Activated CD8-positive, alpha-beta memory T cell treated with anti-CD3 and anti-CD28 coated beads, Interleukin-2, amount 10 ng/mL, durations not matched to agents 7 days and 5 days (primary cell): ENCODE results near the gene CAB39. TPM values are rescaled to one million over a fixed set of nuclear protein-coding genes. Genes with fewer than 3 reads are reported as not detected.

Source experiments
- ATAC-seq: fragments of 150-1000 bp; cut with Tn5 transposase; one replicate; pipeline ENCODE4 v1.10.0; 2021; ENCODE audit warnings: moderate library complexity
- CTCF ChIA-PET: fragments of 350-600 bp; sonication (Branson Sonifier 250); formaldehyde crosslinking; loops from one replicate; lab custom pipeline; 2021; ENCODE audit warnings: antibody characterized with exemption; lab: Charles Lee
- DNase-seq: peaks from one replicate; pipeline ENCODE4 v3.0.0-alpha.2; 2020
- H3K27ac Mint-ChIP-seq: one replicate; pipeline ENCODE4 v1.8.0; 2021; ENCODE audit warnings: mild to moderate bottlenecking, mixed read lengths
- H3K27me3 Mint-ChIP-seq: one replicate; pipeline ENCODE4 v1.8.0; 2021; ENCODE audit warnings: mixed read lengths
- H3K36me3 Mint-ChIP-seq: one replicate; pipeline ENCODE4 v1.8.0; 2021; ENCODE audit warnings: mild to moderate bottlenecking, mixed read lengths
- H3K4me1 Mint-ChIP-seq: one replicate; pipeline ENCODE4 v1.8.0; 2021; ENCODE audit warnings: mixed read lengths
- H3K4me3 Mint-ChIP-seq: one replicate; pipeline ENCODE4 v1.8.0; 2021; ENCODE audit warnings: mild to moderate bottlenecking, moderate library complexity, mixed read lengths
- H3K9me3 Mint-ChIP-seq: one replicate; pipeline ENCODE4 v1.8.0; 2022; ENCODE audit warnings: low read depth, mixed read lengths
- total RNA-seq, 2 experiments: library from RNA; stranded (reverse); gene quantifications; one replicate each; pipeline ENCODE4 v1.2.3, GENCODE V29; 2021

CAB39 gene
- total RNA-seq, 2 experiments from 2014 or later, result 148 to 174 TPM

DNA sequence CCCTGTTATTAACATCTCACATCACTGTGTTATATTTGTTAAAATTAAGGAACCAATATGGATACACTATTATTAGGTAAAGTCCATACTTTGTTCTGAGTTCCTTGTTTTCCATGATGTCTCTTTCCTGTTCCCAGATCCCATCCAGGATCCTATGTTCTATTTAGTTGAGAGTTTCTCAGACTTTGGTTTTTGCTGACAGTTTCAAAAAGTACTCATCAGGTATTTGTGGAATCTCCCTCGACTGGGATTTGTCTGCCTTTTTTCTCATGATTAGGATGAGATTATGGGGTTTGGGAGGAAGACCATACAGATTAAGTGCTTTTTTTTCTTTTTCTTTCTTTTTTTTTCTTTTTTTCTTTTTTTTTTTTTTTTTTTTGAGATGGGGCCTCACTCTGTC lies 112.7 kb downstream of the CAB39 start:
- Mint-ChIP-seq H3K27me3 (peaks cover 43% of the 10 kb centered on the region), H3K9me3 (no peaks in the 10 kb centered on the region), H3K4me3 (no peak overlapping the region), H3K4me1 (peaks cover 11% of the 10 kb centered on the region), H3K36me3 (peaks cover 6% of the 10 kb centered on the region), H3K27ac (no peak overlapping the region)
- DNase-seq (no peak), ATAC-seq (no peak)
- CTCF ChIA-PET, result interaction anchor here (0.7 to 3.0 kb wide), 6 partner anchors 23 to 331 kb away, joined by 3 to 31 read pairs (median 4); no protein-coding TSS in a partner anchor

DNA sequence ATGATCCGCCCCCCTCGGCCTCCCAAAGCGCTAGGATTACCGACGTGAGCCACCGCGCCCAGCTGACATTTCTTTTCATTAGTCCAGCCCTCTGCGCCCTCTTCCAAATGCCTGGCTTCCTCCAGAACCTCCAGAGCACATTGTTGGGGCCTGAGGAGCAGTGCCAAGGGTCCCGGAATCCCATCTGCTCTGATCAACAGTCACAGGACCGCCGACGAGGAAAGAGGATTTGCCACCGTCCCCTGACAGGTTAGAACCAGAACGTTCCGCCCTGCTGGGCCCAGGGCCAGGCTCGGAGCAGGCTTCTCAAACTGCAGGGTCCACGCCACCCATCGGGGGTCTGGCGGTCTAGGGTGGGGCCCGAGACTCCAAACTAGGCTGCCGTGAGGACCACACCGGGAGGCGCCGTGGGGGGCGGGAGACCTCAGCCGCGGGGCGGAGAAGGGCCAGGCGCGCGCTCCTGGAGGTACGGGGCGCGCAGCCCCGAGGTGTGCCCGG lies 115.2 kb downstream of the CAB39 start:
- Mint-ChIP-seq H3K4me1 (peaks cover 11% of the 10 kb centered on the region), H3K27me3 (peaks cover 62% of the 10 kb centered on the region), H3K4me3 (no peak overlapping the region), H3K9me3 (no peaks in the 10 kb centered on the region), H3K36me3 (no peaks in the 10 kb centered on the region), H3K27ac (no peak overlapping the region)
- DNase-seq (no peak), ATAC-seq (no peak)
- CTCF ChIA-PET, result interaction anchor here (1.0 to 1.9 kb wide), 5 partner anchors 14 to 225 kb away, joined by 3 to 8 read pairs (median 3); no protein-coding TSS in a partner anchor

DNA sequence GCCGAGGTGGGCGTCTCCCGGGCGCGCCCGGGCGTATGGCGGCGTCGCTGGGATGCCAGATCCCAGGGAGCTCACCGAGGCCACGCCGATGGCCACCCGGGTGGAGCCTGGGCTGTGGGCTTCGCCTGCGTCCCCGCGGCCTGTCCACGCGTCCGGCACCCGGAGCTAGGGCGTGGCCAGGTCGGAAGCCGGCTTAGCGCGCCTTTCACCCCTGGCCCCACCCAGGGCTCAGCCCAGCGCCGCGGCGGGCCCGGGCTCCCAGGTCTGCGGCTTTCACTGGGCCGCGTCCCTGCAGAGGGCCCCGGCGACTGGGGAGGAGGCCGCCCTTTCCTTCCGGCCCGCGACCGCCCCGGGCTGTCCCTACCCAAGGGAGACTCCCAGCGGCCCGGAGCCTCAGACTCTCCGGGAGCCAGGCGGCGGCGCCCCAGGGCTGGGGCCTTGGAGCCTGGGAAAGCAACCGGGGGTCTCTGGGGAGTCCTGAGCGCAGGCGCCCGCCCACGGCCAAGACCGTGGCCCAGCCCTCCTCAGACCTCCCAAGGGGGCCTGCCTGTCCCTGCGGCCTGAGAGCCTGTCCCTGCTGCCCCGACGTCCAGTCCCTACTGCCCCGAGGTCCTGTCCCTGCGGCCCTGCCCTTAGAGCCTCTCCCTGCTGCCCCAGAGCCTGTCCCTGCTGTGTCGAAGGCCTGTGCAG lies 115.8 kb downstream of the CAB39 start:
- peak; percentile 66 for ATAC-seq
- no peaks in the 10 kb centered on the region for H3K9me3 Mint-ChIP-seq
- no peak overlapping the region for H3K4me3 Mint-ChIP-seq
- H3K27me3 Mint-ChIP-seq, result peaks cover 64% of the 10 kb centered on the region
- H3K4me1 Mint-ChIP-seq, result peaks cover 11% of the 10 kb centered on the region
- no peak for DNase-seq
- CTCF ChIA-PET, result interaction anchor here (0.6 to 1.9 kb wide), 6 partner anchors 14 to 224 kb away, joined by 3 to 8 read pairs (median 3); no protein-coding TSS in a partner anchor
- H3K36me3 Mint-ChIP-seq, result no peaks in the 10 kb centered on the region
- no peak overlapping the region for H3K27ac Mint-ChIP-seq

GRCh38 chr2:230829293-230829692 lies 116.7 kb downstream of the CAB39 start:
- H3K27ac Mint-ChIP-seq, result no peak overlapping the region
- peaks cover 9% of the 10 kb centered on the region for H3K4me1 Mint-ChIP-seq
- no peak for DNase-seq
- peaks cover 68% of the 10 kb centered on the region for H3K27me3 Mint-ChIP-seq
- CTCF ChIA-PET, result interaction anchor here (1.9 kb wide), 1 partner anchor 18 kb away, joined by 8 read pairs; no protein-coding TSS in a partner anchor
- H3K9me3 Mint-ChIP-seq, result no peaks in the 10 kb centered on the region
- H3K4me3 Mint-ChIP-seq, result no peak overlapping the region
- H3K36me3 Mint-ChIP-seq, result no peaks in the 10 kb centered on the region
- ATAC-seq, result no peak

DNA sequence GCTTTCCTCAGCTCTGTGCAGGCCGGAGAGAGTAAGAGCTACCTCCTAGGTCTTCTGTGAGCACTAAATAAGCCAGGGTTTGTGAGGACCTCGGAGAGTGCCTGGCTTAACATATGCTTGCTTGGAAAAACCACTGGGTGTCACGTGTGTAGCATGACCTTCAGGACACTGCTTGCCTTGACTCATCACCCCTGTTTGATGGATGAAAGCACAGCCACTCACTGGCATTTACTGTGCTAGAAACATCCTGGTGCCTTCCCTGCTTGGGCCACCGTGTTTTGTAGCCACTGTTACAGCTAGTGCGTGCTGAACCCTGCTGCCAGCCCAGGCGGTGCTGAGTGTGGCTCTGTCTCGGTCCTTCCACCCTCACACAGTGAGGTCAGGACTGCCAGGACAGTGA lies 117.3 kb downstream of the CAB39 start:
- DNase-seq (no peak), ATAC-seq (no peak)
- Mint-ChIP-seq H3K27ac (no peak overlapping the region), H3K4me3 (no peak overlapping the region), H3K36me3 (no peaks in the 10 kb centered on the region), H3K27me3 (peaks cover 66% of the 10 kb centered on the region), H3K4me1 (peaks cover 5% of the 10 kb centered on the region), H3K9me3 (no peaks in the 10 kb centered on the region)
- CTCF ChIA-PET, result interaction anchor here (1.9 kb wide), 1 partner anchor 18 kb away, joined by 12 read pairs; no protein-coding TSS in a partner anchor

GRCh38 chr2:230830428-230830827 lies 117.8 kb downstream of the CAB39 start:
- Mint-ChIP-seq H3K4me1 (peaks cover 7% of the 10 kb centered on the region), H3K36me3 (no peaks in the 10 kb centered on the region), H3K9me3 (no peaks in the 10 kb centered on the region), H3K27ac (no peak overlapping the region), H3K4me3 (no peak overlapping the region), H3K27me3 (peaks cover 66% of the 10 kb centered on the region)
- ATAC-seq (no peak), DNase-seq (no peak)
- CTCF ChIA-PET, result interaction anchor here (1.3 to 1.9 kb wide), 2 partner anchors 18 to 157 kb away, joined by 5 to 12 read pairs; no protein-coding TSS in a partner anchor

- Mint-ChIP-seq H3K4me3 (no peak overlapping the region), H3K27me3 (peaks cover 30% of the 10 kb centered on the region), H3K27ac (no peak overlapping the region), H3K4me1 (peaks cover under 1% of the 10 kb centered on the region), H3K36me3 (no peaks in the 10 kb centered on the region), H3K9me3 (peaks cover 5% of the 10 kb centered on the region)
- CTCF ChIA-PET, result interaction anchor here (0.9 to 2.6 kb wide), 7 partner anchors 12 to 147 kb away, joined by 3 to 14 read pairs (median 4); no protein-coding TSS in a partner anchor
- DNase-seq (no peak), ATAC-seq (no peak)
These were observed 127.7 kb downstream of the CAB39 start for GRCh38 chr2:230840301-230840700.

- H3K27ac Mint-ChIP-seq, result no peak overlapping the region
- H3K4me1 Mint-ChIP-seq, result no peaks in the 10 kb centered on the region
- peaks cover 5% of the 10 kb centered on the region for H3K9me3 Mint-ChIP-seq
- H3K27me3 Mint-ChIP-seq, result peaks cover 42% of the 10 kb centered on the region
- H3K36me3 Mint-ChIP-seq, result peaks cover 2% of the 10 kb centered on the region
- H3K4me3 Mint-ChIP-seq, result no peak overlapping the region
- ATAC-seq (no peak), DNase-seq (no peak)
- CTCF ChIA-PET, result no interaction called here
These were observed 129.8 kb downstream of the CAB39 start for GRCh38 chr2:230842473-230842872.

GRCh38 chr2:230843132-230843531 lies 130.5 kb downstream of the CAB39 start:
- no peak overlapping the region for H3K27ac Mint-ChIP-seq
- H3K4me1 Mint-ChIP-seq, result peaks cover 3% of the 10 kb centered on the region
- peaks cover 5% of the 10 kb centered on the region for H3K9me3 Mint-ChIP-seq
- ATAC-seq (no peak), DNase-seq (no peak)
- H3K36me3 Mint-ChIP-seq, result peaks cover 2% of the 10 kb centered on the region
- H3K27me3 Mint-ChIP-seq, result peaks cover 47% of the 10 kb centered on the region
- CTCF ChIA-PET, result no interaction called here
- no peak overlapping the region for H3K4me3 Mint-ChIP-seq

DNA sequence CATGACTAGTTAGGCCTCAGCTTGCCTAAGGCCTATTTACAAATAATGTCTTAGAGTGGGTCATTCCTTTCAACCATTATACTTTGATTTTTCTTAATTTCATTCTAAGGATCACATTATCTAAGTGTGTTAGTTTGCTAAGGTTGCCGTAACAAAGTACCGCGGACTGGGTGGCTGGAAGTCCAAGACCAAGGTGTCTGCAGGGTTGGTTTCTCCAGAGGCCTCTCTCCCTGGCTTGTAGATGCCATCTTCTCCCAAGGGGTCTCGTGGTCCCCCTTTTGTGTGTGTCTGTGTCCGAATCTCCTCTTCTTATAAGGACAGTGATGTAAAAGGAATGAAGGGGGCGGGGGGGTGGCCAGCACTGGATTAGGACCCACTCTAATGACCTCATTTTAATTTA lies 133.7 kb downstream of the CAB39 start:
- Mint-ChIP-seq H3K27ac (no peak overlapping the region), H3K27me3 (peaks cover 61% of the 10 kb centered on the region)
- no peak for ATAC-seq

GRCh38 chr2:230847883-230848388 lies 135.3 kb downstream of the CAB39 start:
- CTCF ChIA-PET, result interaction anchor here (0.8 to 4.1 kb wide), 28 partner anchors 8 to 205 kb away, joined by 3 to 73 read pairs (median 5); no protein-coding TSS in a partner anchor
- ATAC-seq, result peak; percentile 98
- Mint-ChIP-seq H3K4me1 (peaks cover 9% of the 10 kb centered on the region), H3K9me3 (no peaks in the 10 kb centered on the region), H3K27me3 (peaks cover 64% of the 10 kb centered on the region), H3K36me3 (peaks cover 2% of the 10 kb centered on the region), H3K27ac (no peak overlapping the region), H3K4me3 (no peak overlapping the region)
- peak; percentile 93 for DNase-seq

More for the DNA sequence above, 133.7 kb downstream of the CAB39 start:
- Mint-ChIP-seq H3K9me3 (no peaks in the 10 kb centered on the region), H3K36me3 (peaks cover 2% of the 10 kb centered on the region), H3K4me1 (peaks cover 9% of the 10 kb centered on the region), H3K4me3 (no peak overlapping the region)
- DNase-seq, result no peak
- CTCF ChIA-PET, result interaction anchor here (0.8 to 4.1 kb wide), 8 partner anchors 16 to 141 kb away, joined by 3 to 73 read pairs (median 8); no protein-coding TSS in a partner anchor

GRCh38 chr2:230849633-230850357 lies 137.2 kb downstream of the CAB39 start:
- CTCF ChIA-PET, result interaction anchor here (0.7 to 4.1 kb wide), 17 partner anchors 12 to 202 kb away, joined by 3 to 73 read pairs (median 5); no protein-coding TSS in a partner anchor
- no peak overlapping the region for H3K27ac Mint-ChIP-seq
- H3K4me1 Mint-ChIP-seq, result peaks cover 9% of the 10 kb centered on the region
- H3K27me3 Mint-ChIP-seq, result peaks cover 78% of the 10 kb centered on the region
- DNase-seq, result peak; percentile 80
- no peak overlapping the region for H3K4me3 Mint-ChIP-seq
- peak; percentile 63 for ATAC-seq
- H3K36me3 Mint-ChIP-seq, result peaks cover 2% of the 10 kb centered on the region
- H3K9me3 Mint-ChIP-seq, result no peaks in the 10 kb centered on the region

DNA sequence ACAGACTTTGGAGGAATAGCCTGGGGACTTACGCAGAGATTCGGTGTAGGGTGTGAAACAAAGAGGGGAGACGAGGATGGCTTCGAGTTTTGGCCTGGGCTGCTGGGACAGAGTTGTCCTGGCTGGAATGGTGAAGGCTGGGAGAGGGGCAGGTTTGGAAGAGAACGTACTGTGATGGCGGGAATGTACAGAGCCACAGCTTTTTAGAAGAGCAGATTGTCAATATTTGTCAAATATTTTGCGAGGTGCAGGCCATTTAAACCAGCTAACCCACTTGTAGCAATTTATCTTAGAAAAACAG lies 137.7 kb downstream of the CAB39 start:
- H3K27ac Mint-ChIP-seq, result no peak overlapping the region
- CTCF ChIA-PET, result interaction anchor here (0.7 to 4.1 kb wide), 15 partner anchors 10 to 145 kb away, joined by 3 to 14 read pairs (median 4); partner anchors contain the start of gene ITM2C
- ATAC-seq, result no peak
- no peak overlapping the region for H3K4me3 Mint-ChIP-seq
- peaks cover 79% of the 10 kb centered on the region for H3K27me3 Mint-ChIP-seq
- no peaks in the 10 kb centered on the region for H3K9me3 Mint-ChIP-seq
- no peak for DNase-seq
- H3K4me1 Mint-ChIP-seq, result peaks cover 9% of the 10 kb centered on the region
- peaks cover 2% of the 10 kb centered on the region for H3K36me3 Mint-ChIP-seq
